Stimulated activated CD8-positive, alpha-beta memory T cell treated with anti-CD3 and anti-CD28 coated beads, Interleukin-7, amount 100 ng/mL, for 24 hours (primary cell): Measurements from ENCODE around the gene MARVELD2.
"Not testable (repeated sequence)": the region's sequence is repeated elsewhere in the genome, so short reads cannot be mapped to it uniquely, and the experiment has no call there.

Source experiments
- DNase-seq: peaks from one replicate; pipeline ENCODE4 v3.0.0-alpha.2; 2020; ENCODE audit warnings: low read depth

The MARVELD2 gene

GRCh38 chr5:69449511-69449910 is 34.6 kb downstream of the MARVELD2 start:
- no peak for DNase-seq

DNA sequence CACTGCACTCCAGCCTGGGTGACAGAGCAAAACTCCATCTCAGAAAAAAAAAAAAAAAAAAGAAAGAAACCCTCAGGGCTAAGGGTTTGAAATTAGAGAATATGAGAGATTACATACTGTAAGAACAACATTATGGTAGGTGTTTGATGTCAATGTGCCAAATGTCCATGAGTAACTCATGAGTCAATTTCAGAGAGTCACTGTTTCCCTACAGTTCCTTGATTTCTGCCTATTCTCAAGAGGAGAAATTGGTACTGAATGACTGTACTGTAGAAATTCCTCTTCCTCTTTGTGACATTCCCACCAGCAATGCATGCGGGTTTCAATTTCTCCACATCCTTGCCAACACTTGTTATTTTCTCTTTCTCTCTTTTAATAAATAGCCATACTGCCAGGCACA is 35.2 kb downstream of the MARVELD2 start:
- no peak for DNase-seq

DNA sequence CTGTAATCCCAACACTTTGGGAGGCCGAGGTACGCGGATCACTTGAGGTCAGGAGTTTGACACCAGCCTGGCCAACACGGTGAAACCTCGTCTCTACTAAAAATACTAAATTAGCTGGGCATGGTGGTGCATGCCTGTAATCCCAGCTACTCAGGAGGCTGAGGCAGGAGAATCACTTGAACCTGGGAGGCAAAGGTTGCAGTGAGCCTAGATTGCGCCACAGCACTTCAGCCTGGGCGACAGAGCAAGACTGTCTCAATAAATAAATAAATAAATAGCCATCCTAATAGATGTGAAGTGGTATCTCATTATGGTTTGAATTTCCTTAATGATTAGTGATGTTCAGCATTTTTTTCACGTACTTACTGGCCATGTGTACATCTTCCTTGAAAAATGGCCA is 35.6 kb downstream of the MARVELD2 start:
- not testable (repeated sequence) for DNase-seq

- no peak for DNase-seq
These were observed 37.2 kb downstream of the MARVELD2 start for GRCh38 chr5:69451941-69452647.

DNA sequence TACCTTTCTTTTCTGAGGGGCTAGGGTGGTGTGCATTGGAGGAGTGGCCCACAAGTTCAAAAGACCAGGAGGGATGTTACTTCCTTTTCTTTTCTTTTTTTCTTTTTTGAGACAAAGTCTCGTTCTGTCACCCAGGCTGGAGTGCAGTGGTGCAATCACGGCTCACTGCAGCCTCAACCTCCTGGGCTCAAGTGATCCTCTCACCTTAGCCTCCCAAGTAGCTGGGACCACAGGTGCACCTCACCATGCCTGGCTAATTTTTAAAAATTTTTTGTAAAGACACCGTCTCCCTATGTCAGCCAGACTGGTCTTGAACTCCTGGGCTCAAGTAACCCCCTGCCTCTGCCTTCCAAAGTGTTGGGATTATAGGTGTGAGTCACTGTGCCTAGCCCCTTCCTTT is 38.6 kb downstream of the MARVELD2 start:
- DNase-seq, result not testable (repeated sequence)

GRCh38 chr5:69454460-69455249 is 39.7 kb downstream of the MARVELD2 start:
- no peak for DNase-seq

- DNase-seq, result not testable (repeated sequence)
These were observed 40.6 kb downstream of the MARVELD2 start for GRCh38 chr5:69455428-69455988.

DNA sequence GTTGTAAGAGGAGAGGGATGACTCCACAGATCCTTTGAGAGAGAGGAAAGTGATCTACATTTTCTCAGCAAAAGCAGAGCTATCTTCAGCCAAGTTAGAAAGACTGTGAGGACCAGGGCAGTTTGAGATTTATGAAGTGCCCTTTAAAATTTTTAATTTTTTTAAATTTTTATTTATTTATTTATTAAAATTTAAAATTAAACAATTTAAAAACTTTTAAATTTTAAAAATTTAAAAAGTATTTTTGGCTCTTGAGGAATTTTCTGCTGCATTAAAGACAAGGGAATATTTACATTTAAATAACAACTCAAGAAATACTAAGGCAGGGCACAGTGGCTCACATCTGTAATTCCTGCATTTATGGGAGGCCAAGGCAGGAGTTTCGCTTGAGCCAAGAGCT is 47.3 kb downstream of the MARVELD2 start:
- DNase-seq, result no peak

DNA sequence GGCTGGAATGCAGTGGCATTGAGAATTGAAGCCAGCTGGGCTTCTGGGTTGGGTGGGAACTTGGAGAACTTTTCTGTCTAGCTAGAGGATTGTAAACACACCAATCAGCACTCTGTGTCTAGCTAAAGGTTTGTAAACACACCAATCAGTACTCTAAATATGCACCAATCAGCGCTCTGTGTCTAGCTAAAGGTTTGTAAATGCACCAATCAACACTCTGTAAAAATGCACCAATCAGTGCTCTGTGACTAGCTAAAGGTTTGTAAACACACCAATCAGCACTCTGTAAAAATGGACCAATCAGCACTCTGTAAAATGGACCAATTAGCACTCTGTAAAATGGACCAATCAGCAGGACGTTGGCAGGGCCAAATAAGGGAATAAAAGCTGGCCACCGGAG is 51.5 kb downstream of the MARVELD2 start:
- not testable (repeated sequence) for DNase-seq

GRCh38 chr5:69467442-69468225 is 52.7 kb downstream of the MARVELD2 start:
- DNase-seq, result no peak

DNA sequence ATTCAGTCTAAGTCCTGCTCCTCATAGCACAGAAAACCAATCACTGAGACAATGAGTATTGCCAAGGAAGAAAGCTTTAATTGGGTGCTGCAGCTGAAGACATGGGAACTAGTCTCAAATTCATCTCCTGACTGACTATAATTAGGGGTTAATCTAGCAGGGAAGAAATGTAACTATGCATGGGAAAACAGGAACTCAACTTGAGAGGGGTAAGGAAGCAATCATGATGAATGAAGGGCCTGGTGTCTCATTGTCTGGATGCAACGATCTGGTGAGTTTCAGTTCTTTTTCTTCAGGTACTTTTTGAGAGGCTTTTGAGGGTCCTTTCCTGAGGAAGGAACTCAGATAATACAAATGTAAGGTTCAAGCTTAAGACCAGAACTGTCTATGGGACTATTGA is 53.7 kb downstream of the MARVELD2 start:
- no peak for DNase-seq

- DNase-seq, result not testable (repeated sequence)
These were observed 56.6 kb downstream of the MARVELD2 start for GRCh38 chr5:69471516-69471915.

DNA sequence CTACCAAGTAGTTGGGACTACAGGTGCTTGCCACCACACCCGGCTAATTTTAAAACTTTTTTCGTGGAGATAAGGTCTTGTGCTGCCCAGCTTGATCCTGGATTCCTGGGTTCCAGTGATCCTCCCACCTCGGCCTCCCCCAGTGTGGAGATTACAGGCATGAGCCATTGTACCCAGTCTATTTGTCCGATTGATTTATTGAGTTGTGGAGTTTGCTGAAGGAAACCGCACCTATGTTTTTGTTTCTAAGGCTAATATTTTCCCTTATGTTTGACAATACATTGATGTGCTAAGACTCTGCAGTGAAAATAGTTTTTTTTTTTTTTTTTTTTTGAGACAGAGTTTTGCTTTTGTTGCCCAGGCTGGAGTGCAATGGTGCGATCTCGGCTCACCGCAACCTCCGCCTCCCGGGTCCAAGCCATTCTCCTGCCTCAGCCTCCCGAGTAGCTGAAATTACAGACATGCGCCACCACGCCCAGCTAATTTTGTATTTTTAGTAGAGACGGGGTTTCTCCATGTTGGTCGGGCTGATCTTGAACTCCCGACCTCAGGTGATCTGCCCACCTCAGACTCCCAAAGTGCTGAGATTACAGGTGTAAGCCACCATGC is 57.7 kb downstream of the MARVELD2 start:
- not testable (repeated sequence) for DNase-seq

GRCh38 chr5:69477170-69477569 is 62.3 kb downstream of the MARVELD2 start:
- DNase-seq, result no peak

DNA sequence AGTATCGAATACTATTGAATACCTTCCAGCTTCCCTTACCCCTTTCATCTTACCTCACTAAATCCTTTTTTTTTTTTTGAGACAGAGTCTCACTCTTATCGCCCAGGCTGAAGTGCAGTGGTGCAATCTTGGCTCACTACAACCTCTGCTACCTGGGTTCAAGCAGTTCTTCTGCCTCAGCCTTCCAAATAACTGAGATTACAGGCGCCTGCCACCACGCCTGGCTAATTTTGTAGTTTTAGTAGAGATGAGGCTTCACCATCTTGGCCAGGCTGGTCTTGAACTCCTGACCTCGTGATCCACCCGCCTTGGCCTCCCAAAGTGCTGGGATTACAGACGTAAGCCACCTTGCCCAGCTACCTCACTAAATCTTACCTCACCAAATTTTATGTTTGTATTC is 63.4 kb downstream of the MARVELD2 start:
- DNase-seq, result not testable (repeated sequence)

GRCh38 chr5:69484891-69485290 is 70.0 kb downstream of the MARVELD2 start:
- no peak for DNase-seq

DNA sequence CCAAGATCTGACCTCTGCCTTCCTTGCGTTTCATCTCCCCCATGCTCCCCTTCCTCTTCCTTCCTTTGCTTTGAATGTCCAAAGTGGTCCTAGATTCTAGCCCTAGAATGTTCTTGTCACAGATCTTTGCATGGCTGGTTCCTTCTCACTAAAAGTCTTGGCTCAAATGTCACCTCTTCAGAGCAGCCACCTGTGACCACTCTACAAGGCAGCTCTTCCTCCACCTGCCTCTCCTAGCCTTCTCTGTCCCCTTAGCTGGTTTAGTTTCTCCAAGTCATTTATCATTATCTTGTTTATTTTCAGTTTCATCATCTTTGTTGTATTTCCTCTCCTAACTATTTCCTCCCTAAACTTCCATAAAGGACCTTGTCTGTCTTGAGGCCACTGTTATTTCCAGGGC is 70.6 kb downstream of the MARVELD2 start:
- DNase-seq, result no peak

GRCh38 chr5:69489246-69489645 is 74.3 kb downstream of the MARVELD2 start:
- no peak for DNase-seq

DNA sequence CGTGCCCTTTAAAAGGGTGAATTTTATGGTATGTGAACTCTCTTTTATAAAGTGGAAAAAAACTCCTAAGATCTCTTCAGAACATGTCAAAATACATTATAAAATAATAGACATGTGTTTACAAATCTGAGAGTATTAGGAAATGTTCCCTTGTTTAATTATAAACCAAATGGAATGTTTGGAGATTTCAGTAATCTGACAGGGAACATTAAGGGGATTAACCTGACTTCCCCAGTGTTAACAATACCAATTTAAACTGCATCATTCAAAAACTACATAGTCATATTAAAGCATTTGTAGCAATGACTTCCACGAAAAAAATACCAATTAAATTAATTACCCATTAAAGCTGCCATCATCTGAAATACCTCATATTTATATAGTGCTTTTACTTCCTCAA is 76.1 kb downstream of the MARVELD2 start:
- DNase-seq, result no peak

DNA sequence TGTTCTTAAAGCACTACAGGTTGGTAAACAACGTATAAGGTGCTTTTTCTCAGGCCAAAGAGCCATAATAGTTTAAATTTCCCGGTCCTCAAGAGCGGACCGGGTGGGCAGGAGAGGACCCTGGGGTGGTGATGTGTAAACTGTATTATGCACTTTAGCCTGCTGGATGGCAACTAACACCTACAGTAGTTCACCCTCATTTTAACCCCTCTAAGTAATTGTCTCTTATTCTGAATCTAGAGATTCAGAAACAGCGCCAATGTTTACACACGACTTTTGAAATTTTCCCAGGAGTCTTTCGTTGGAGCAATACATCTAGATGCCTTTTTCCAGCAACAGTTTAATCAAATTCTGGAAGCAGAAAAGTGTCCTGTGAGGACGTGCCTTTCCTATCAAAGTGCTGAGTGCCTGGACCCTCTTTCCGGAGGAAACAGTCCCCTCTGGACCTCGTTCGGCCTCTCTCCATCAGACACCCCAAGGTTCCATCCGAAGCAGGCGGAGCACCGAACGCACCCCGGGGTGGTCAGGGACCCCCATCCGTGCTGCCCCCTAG is 77.0 kb downstream of the MARVELD2 start:
- no peak for DNase-seq

DNA sequence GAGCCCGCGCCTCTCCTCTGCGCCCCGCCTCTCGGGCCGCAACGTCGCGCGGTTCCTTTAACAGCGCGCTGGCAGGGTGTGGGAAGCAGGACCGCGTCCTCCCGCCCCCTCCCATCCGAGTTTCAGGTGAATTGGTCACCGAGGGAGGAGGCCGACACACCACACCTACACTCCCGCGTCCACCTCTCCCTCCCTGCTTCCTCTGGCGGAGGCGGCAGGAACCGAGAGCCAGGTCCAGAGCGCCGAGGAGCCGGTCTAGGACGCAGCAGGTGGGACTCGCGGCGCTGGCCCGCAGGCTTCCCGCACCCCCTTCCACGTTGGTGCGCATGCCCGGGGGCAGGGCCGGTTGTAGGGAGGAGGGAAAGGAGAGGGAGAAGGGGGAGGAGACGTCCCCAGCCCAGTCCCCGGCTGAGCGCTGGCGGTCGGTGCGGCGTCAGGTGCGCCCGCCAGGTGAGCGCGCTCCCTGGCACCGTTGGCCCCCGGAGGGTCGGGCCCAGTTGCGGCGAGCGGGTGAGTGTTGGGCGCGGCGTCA is 77.5 kb downstream of the MARVELD2 start, which contains the start of gene OCLN:
Gene OCLN (plus strand): TSS at position 400 of the 532 bp plus-strand sequence. CDS start 11,455 bp downstream, outside the sequence.
- no peak for DNase-seq
